ENCODE results near the gene SPAG5. TPM values are rescaled to one million over a fixed set of nuclear protein-coding genes. Genes with fewer than 3 reads are reported as not detected.

Gene SPAG5
- total RNA-seq, 1 experiment from 2014 or later: 38.1 TPM

GRCh38 chr17:28532050-28532960, 66.5 kb downstream of the SPAG5 start:
- intact Hi-C loops (cut with micrococcal nuclease): no loop called here
- CTCF ChIA-PET: interaction anchor here (0.6 to 5.7 kb wide), 3 partner anchors 9 to 85 kb away, joined by 3 to 49 read pairs (median 5); no protein-coding TSS in a partner anchor
- Mint-ChIP-seq H3K9me3 (ENCODE audit: unreplicated experiment) (no peaks in the 10 kb centered on the region), H3K4me1 (ENCODE audit: insufficient read depth, unreplicated experiment) (peaks cover 28% of the 10 kb centered on the region), H3K27ac (ENCODE audit: low read depth, unreplicated experiment) (no peak overlapping the region), H3K27me3 (ENCODE audit: insufficient read depth, unreplicated experiment) (peaks cover 3% of the 10 kb centered on the region), H3K36me3 (ENCODE audit: insufficient read depth, unreplicated experiment) (no peaks in the 10 kb centered on the region), H3K4me3 (ENCODE audit: unreplicated experiment) (no peak overlapping the region)
- no TSS peak for BruUV-seq (replicated peaks)
- DNase-seq (ENCODE audit: unreplicated experiment): no peak
- POLR2A ChIA-PET: interaction anchor here (0.8 to 1.1 kb wide), 3 partner anchors 26 to 30 kb away, joined by 3 to 7 read pairs (median 4); partner anchors contain the start of gene FOXN1
- TF ChIP-seq CTCF (IDR thresholded peaks at IDR 0.05; ENCODE audit: unreplicated experiment): no peak

GRCh38 chr17:28530926-28531325, 67.9 kb downstream of the SPAG5 start:
- ChIA-PET POLR2A (no interaction called here), CTCF (no interaction called here)
- no peak for TF ChIP-seq CTCF (IDR thresholded peaks at IDR 0.05; ENCODE audit: unreplicated experiment)
- no peak for DNase-seq (ENCODE audit: unreplicated experiment)
- Mint-ChIP-seq H3K27me3 (ENCODE audit: insufficient read depth, unreplicated experiment) (no peaks in the 10 kb centered on the region), H3K9me3 (ENCODE audit: unreplicated experiment) (no peaks in the 10 kb centered on the region), H3K36me3 (ENCODE audit: insufficient read depth, unreplicated experiment) (no peaks in the 10 kb centered on the region), H3K4me3 (ENCODE audit: unreplicated experiment) (no peak overlapping the region), H3K4me1 (ENCODE audit: insufficient read depth, unreplicated experiment) (peaks cover 33% of the 10 kb centered on the region), H3K27ac (ENCODE audit: low read depth, unreplicated experiment) (no peak overlapping the region)
- BruUV-seq (replicated peaks): no TSS peak
- intact Hi-C loops (cut with micrococcal nuclease): no loop called here

- no peaks in the 10 kb centered on the region for H3K9me3 Mint-ChIP-seq (ENCODE audit: unreplicated experiment)
- no peaks in the 10 kb centered on the region for H3K27me3 Mint-ChIP-seq (ENCODE audit: insufficient read depth, unreplicated experiment)
- H3K4me1 Mint-ChIP-seq (ENCODE audit: insufficient read depth, unreplicated experiment): peaks cover 39% of the 10 kb centered on the region
- no peak overlapping the region for H3K4me3 Mint-ChIP-seq (ENCODE audit: unreplicated experiment)
- no TSS peak for BruUV-seq (replicated peaks)
- intact Hi-C loops (cut with micrococcal nuclease): no loop called here
- ChIA-PET POLR2A (no interaction called here), CTCF (no interaction called here)
- no peak overlapping the region for H3K27ac Mint-ChIP-seq (ENCODE audit: low read depth, unreplicated experiment)
- no peak for DNase-seq (ENCODE audit: unreplicated experiment)
- H3K36me3 Mint-ChIP-seq (ENCODE audit: insufficient read depth, unreplicated experiment): no peaks in the 10 kb centered on the region
- no peak for TF ChIP-seq CTCF (IDR thresholded peaks at IDR 0.05; ENCODE audit: unreplicated experiment)
Observed at GRCh38 chr17:28530250-28530649, 68.6 kb downstream of the SPAG5 start.

GRCh38 chr17:28529013-28529400, 69.8 kb downstream of the SPAG5 start:
- DNase-seq (ENCODE audit: unreplicated experiment): no peak
- H3K9me3 Mint-ChIP-seq (ENCODE audit: unreplicated experiment): no peaks in the 10 kb centered on the region
- H3K4me1 Mint-ChIP-seq (ENCODE audit: insufficient read depth, unreplicated experiment): peaks cover 47% of the 10 kb centered on the region
- ChIA-PET CTCF (interaction anchor here (1.0 to 1.3 kb wide), 4 partner anchors 9 to 34 kb away, joined by 3 to 8 read pairs (median 5); no protein-coding TSS in a partner anchor), POLR2A (interaction anchor here (0.6 to 1.1 kb wide), 3 partner anchors 18 to 42 kb away, joined by 3 to 4 read pairs (median 3); no protein-coding TSS in a partner anchor)
- TF ChIP-seq CTCF (IDR thresholded peaks at IDR 0.05; ENCODE audit: unreplicated experiment): no peak
- BruUV-seq (replicated peaks): no TSS peak
- intact Hi-C loops (cut with micrococcal nuclease): no loop called here
- H3K27me3 Mint-ChIP-seq (ENCODE audit: insufficient read depth, unreplicated experiment): no peaks in the 10 kb centered on the region
- H3K36me3 Mint-ChIP-seq (ENCODE audit: insufficient read depth, unreplicated experiment): no peaks in the 10 kb centered on the region
- no peak overlapping the region for H3K27ac Mint-ChIP-seq (ENCODE audit: low read depth, unreplicated experiment)
- H3K4me3 Mint-ChIP-seq (ENCODE audit: unreplicated experiment): no peak overlapping the region

All from MCF 10A (cell line).